GM21723 (cell line): ENCODE measurements around the gene SYCN.

Source experiments
- ATAC-seq: cut with Tn5 transposase; IDR thresholded peaks from one replicate; pipeline ENCODE4 v1.9.1; 2021; ENCODE audit warnings: mild to moderate bottlenecking, moderate library complexity; ENCODE audit not compliant: unreplicated experiment

The SYCN gene

DNA sequence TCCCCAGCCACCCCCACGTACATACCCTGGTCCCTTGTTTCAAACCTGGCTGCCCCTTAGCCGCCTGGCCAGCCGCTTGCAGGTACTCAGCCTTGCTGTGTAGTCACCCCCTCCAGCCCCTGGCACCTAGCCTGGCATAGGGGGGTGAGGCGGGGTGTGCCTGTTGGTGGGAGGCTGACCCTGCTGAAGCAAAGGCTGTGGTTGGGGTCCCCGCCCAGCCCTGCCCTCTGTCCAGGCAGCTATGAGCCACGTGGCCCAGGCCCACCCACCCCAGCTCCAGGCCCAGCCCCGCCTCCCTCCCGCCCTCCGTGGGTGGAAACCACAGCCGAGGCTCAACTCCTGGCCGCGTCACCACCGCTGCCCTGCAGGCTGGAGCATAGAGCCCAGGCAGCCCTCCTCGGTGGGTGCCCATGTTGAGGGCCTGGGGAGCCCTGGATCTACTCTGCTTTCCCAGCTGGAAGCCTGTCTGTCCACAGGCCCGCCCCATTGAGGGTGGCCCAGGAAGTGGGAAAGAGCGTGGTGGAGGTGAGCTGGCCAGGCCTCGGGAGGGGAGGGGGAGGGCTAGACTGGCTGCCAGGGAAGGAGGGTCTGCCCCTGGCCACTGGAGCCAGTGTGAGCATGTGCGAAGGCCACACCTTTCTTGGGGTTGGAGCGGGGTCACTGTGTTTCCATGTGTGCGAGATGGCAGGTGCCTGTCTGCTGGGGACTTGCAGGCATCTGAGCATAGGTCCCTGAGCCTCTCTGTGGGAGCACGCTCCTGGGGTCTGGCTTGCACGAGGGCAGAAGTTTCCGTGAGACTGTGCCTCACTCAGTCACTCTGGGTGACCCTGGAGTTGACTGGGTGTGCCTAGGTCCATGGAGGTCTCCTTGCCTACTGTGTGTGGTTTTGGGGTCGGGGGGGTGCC, 47.5 kb downstream of the SYCN start:
- no peak for ATAC-seq

DNA sequence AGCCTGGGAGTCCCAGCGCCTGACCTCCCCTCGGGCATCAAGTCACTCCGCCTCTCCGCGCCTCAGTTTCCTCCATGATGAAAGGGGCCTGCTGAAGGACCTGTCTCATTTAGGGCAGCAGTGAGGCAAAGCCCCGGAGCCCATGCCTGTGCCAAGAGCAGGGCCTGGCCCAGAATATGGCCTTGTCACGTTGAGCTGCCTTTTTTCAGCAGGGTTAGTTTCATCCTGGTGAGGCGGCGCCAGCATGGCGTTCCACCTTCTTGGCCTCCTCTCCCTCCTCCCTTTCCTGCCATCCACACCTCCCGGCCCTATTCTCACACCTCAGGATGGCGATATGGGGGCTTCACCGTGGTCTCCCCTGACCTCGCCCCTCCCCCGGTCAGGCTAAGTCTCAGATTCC, 48.3 kb downstream of the SYCN start:
- ATAC-seq = no peak

DNA sequence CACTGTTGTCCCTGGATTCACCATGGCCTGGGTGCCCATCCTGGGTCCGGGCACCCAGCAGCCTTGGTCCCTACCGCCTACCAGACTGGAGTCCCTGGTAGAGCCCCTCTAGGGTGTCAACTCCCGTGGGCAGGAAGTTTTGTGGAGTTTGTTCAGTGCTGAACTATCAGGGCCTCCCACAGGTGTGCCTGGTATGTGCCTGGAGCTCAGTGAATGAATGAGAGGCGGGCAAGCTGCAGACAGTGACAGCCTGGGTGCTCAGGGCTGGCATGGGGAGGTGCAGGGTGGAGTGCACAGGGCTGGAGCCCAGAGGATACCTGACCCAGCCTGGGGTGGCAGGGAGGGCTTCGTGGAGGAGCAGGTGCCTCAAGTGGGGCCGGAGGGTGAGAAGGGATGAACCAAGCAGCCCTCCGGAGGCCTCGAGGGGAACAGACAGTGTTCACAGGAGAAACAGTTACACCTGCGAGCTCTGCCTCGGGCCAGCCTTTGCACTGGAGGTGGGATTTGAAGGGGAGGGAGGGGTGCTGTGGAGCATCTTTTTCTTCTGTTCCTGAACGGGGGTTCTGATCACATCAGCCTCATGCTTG, 48.9 kb downstream of the SYCN start:
- ATAC-seq = no peak

DNA sequence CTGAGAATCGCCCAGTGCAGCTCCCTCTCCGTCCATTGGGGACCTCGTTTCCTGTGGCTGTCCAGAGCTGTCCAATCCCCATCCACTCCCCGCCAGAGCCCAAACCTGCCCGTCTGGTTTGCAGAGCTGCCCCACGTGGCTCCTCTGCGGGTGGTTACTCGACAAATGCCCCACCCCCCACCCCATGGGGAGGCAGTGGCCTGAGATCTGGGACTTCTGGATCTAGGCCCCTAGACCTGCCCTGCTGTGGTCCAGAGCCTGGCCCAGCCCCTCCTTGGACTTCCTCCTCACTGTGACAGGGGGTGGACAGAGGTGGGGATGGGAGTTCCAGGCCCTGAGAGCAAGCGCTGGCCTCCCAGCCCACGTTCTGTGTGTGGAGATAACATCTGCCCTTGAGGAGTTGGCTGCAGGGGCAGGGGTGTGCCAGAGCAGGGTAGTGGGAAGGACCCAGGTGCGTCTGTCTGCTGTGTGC, 49.4 kb downstream of the SYCN start:
- no peak for ATAC-seq

DNA sequence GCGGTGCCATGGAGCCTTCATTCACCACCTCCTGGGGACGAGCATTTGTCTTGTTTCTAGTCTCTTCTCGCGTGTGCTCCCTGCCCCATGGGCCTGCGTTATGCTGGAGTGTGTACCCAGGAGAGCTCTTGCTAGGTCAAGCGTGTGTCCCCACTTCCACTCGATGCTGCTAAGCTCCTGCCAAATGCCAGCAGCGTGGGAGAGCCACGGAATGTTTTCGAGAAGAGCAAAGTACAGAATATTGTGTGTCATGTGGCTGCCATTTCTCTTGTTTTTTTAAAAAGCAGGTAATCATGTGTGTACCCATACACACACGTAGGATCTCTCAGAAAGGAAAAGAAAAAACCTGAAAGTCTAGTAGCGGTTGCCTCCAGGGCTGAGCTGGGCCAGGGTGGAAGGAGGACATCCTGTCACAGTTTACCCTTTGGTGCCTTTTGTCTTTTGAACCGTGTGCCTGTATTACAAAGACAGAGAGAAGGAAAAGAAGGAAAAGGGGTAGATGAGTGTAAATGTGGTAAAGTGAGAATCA, 49.9 kb downstream of the SYCN start:
- ATAC-seq = no peak
